ENCODE measurements around the gene EXOSC2.

The EXOSC2 gene

GRCh38 chr9:130740218-130741023, 46.8 kb downstream of the EXOSC2 start:
- Histone ChIP-seq H3K27me3 (replicated peaks; ENCODE audit: insufficient read depth, low read length) (no peaks in the 10 kb centered on the region), H3K4me3 (ENCODE audit: low read length) (no peak overlapping the region), H4K20me1 (ENCODE audit: insufficient read depth, low read length) (no peaks in the 10 kb centered on the region), H3K9me3 (replicated peaks; ENCODE audit: insufficient read depth, low read length) (no peaks in the 10 kb centered on the region), H3K79me2 (ENCODE audit: low read length) (no peaks in the 10 kb centered on the region), H3K36me3 (replicated peaks; ENCODE audit: insufficient read depth, low read length) (no peaks in the 10 kb centered on the region), H3K27ac (ENCODE audit: low read length) (no peak overlapping the region), H2AFZ (ENCODE audit: low read length) (no peak overlapping the region), H3K4me1 (ENCODE audit: low read length) (no peaks in the 10 kb centered on the region), H3F3A (ENCODE audit: insufficient read depth, low read length) (no peaks in the 10 kb centered on the region), H3K9me2 (replicated peaks; ENCODE audit: insufficient read depth, low read length) (no peaks in the 10 kb centered on the region), H3K4me2 (ENCODE audit: low read depth, low read length) (no peak overlapping the region), H3K9ac (ENCODE audit: low read length) (no peak overlapping the region)
- DNase-seq = no peak
- TF ChIP-seq EZH2 (optimal IDR thresholded peaks at IDR 0.05; ENCODE audit: low read depth, low read length) (no peak), EZH2phosphoT487 (IDR thresholded peaks at IDR 0.05; ENCODE audit: low read length) (no peak), CTCF (IDR thresholded peaks at IDR 0.05; ENCODE audit: low read length) (no peak)

DNA sequence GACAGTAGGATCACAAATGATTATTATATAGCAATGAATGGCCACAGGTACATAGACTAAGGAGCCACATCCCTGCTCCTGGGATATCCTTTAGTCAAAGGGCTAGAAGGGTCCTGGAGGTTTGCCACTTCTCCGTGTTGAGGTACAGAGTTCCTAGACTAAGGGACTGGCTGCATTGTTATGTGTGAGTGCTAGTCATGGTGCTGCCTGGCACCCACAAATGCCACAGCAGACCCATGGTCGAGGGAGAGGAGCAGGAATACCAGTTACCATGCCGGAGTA, 47.4 kb downstream of the EXOSC2 start:
- no peak overlapping the region for H3K9ac ChIP-seq (ENCODE audit: low read length)
- H3K36me3 ChIP-seq (replicated peaks; ENCODE audit: insufficient read depth, low read length) = no peaks in the 10 kb centered on the region
- no peaks in the 10 kb centered on the region for H3K9me2 ChIP-seq (replicated peaks; ENCODE audit: insufficient read depth, low read length)
- no peaks in the 10 kb centered on the region for H3F3A ChIP-seq (ENCODE audit: insufficient read depth, low read length)
- no peak for DNase-seq
- no peaks in the 10 kb centered on the region for H4K20me1 ChIP-seq (ENCODE audit: insufficient read depth, low read length)
- H3K27ac ChIP-seq (ENCODE audit: low read length) = no peak overlapping the region
- no peak overlapping the region for H3K4me2 ChIP-seq (ENCODE audit: low read depth, low read length)
- no peaks in the 10 kb centered on the region for H3K9me3 ChIP-seq (replicated peaks; ENCODE audit: insufficient read depth, low read length)
- no peaks in the 10 kb centered on the region for H3K4me1 ChIP-seq (ENCODE audit: low read length)
- no peaks in the 10 kb centered on the region for H3K27me3 ChIP-seq (replicated peaks; ENCODE audit: insufficient read depth, low read length)
- TF ChIP-seq EZH2 (optimal IDR thresholded peaks at IDR 0.05; ENCODE audit: low read depth, low read length) (no peak), EZH2phosphoT487 (IDR thresholded peaks at IDR 0.05; ENCODE audit: low read length) (no peak), CTCF (IDR thresholded peaks at IDR 0.05; ENCODE audit: low read length) (no peak)
- H2AFZ ChIP-seq (ENCODE audit: low read length) = no peak overlapping the region
- no peak overlapping the region for H3K4me3 ChIP-seq (ENCODE audit: low read length)
- H3K79me2 ChIP-seq (ENCODE audit: low read length) = no peaks in the 10 kb centered on the region

DNA sequence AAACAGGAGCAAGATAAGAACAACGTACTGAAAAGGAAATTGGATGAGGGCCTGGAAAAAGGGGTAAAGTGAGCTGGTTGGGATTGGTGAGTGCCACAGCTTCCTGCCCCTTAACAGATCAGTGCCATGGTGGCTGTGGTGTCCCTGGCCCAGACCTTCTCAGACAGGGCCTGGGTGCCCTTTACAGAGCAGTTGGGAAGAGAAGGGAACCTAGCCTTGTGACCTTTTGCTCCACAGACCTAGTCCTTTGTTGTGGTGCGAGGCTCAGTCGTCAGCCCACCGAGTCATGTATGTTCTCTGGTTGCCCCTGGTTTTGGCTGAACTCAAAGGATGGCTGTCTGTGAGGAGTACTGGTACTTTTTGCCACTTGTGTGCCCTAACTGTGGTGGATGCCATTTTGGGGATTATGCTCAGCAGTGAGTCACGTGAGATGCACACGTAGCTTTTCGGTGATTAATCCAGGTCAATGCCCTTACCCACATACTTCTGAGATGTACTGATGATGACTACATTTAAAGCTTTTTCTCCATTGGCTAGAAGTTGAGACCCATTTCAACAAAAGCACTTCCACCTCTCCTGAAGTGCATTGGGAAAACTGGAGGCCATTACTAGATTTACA, 48.4 kb downstream of the EXOSC2 start:
- Histone ChIP-seq H3K9ac (ENCODE audit: low read length) (no peak overlapping the region), H3K4me2 (ENCODE audit: low read depth, low read length) (no peak overlapping the region), H4K20me1 (ENCODE audit: insufficient read depth, low read length) (no peaks in the 10 kb centered on the region), H3K36me3 (replicated peaks; ENCODE audit: insufficient read depth, low read length) (no peaks in the 10 kb centered on the region), H3K9me3 (replicated peaks; ENCODE audit: insufficient read depth, low read length) (no peaks in the 10 kb centered on the region), H3K9me2 (replicated peaks; ENCODE audit: insufficient read depth, low read length) (no peaks in the 10 kb centered on the region), H2AFZ (ENCODE audit: low read length) (no peak overlapping the region), H3K79me2 (ENCODE audit: low read length) (no peaks in the 10 kb centered on the region), H3K4me1 (ENCODE audit: low read length) (no peaks in the 10 kb centered on the region), H3K27ac (ENCODE audit: low read length) (no peak overlapping the region), H3K4me3 (ENCODE audit: low read length) (no peak overlapping the region), H3F3A (ENCODE audit: insufficient read depth, low read length) (no peaks in the 10 kb centered on the region), H3K27me3 (replicated peaks; ENCODE audit: insufficient read depth, low read length) (no peaks in the 10 kb centered on the region)
- no peak for TF ChIP-seq CTCF (IDR thresholded peaks at IDR 0.05; ENCODE audit: low read length)
- TF ChIP-seq EZH2 (optimal IDR thresholded peaks at IDR 0.05; ENCODE audit: low read depth, low read length) = no peak
- TF ChIP-seq EZH2phosphoT487 (IDR thresholded peaks at IDR 0.05; ENCODE audit: low read length) = no peak
- no peak for DNase-seq

All from MM.1S (cell line).